Mucosa of stomach (tissue), 1 donor: ENCODE results near the gene DDX5.

ENCODE experiments used
- H3K27me3 ChIP-seq: one replicate; pipeline ENCODE4 v1.7.0; 2013; ENCODE audit warnings: mild to moderate bottlenecking, low read length; ENCODE audit not compliant: control insufficient read depth, insufficient read depth
- H3K36me3 ChIP-seq: one replicate; pipeline ENCODE4 v1.7.0; 2013; ENCODE audit warnings: low read length; ENCODE audit not compliant: control insufficient read depth, insufficient read depth
- H3K4me1 ChIP-seq: one replicate; pipeline ENCODE4 v1.7.0; 2013; ENCODE audit warnings: mild to moderate bottlenecking, low read length; ENCODE audit not compliant: control insufficient read depth, insufficient read depth
- H3K4me3 ChIP-seq: one replicate; pipeline ENCODE4 v1.7.0; 2013; ENCODE audit warnings: low read length
- H3K9ac ChIP-seq: one replicate; pipeline ENCODE4 v1.7.0; 2013; ENCODE audit warnings: mild to moderate bottlenecking, low read length, moderate library complexity
- H3K9me3 ChIP-seq: one replicate; pipeline ENCODE4 v1.7.0; 2013; ENCODE audit warnings: mild to moderate bottlenecking, low read length, moderate library complexity; ENCODE audit not compliant: control insufficient read depth
- donor health status: Pancreatic carcinoma.

The DDX5 gene

GRCh38 chr17:64506576-64507412, 705 bp upstream of the DDX5 start, which contains the start of gene CEP95:
TSS of gene CEP95 (plus strand) at chr17:64506977. CDS start at chr17:64507098, 121 bp downstream.
- Histone ChIP-seq H3K4me3 (peak within 1 kb of the TSS; percentile 90), H3K9me3 (no peaks in the 10 kb centered on the region), H3K27me3 (no peaks in the 10 kb centered on the region), H3K9ac (peak within 1 kb of the TSS; percentile 100), H3K36me3 (peaks cover 12% of the 10 kb centered on the region), H3K4me1 (peaks cover 10% of the 10 kb centered on the region)

- peaks cover 23% of the 10 kb centered on the region for H3K36me3 ChIP-seq
These were observed 519 bp downstream of the DDX5 start for GRCh38 chr17:64505340-64506200.

DNA sequence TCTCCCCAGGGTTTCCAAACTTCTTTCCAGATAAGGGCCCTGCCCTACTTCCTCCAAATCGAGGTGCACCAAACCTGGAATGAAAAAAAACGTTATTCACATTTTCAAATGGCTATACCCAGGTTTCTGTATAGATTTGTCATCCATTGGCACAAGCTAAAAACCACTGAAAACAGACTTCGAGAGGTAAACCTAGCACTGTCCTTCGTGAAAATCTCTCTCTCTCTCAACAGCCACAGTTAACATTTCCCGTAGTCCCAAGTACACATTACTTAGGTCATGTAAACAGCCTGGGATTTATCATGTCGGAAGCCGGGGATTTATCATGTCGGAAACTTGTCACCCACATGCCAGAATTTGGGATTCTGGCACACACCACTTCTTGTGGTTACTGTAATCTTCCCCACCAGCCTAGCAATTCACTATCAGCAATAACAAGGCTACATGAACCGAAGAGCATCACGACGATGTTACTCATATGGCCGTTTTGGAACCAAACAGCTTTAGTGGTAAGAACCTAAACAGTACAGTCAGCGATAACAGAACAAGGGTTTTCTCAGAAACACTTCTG, 1.2 kb downstream of the DDX5 start:
- no peaks in the 10 kb centered on the region for H3K27me3 ChIP-seq
- peaks cover 10% of the 10 kb centered on the region for H3K4me1 ChIP-seq
- H3K9ac ChIP-seq = peak overlapping the region; percentile 100
- H3K9me3 ChIP-seq = no peaks in the 10 kb centered on the region
- peaks cover 30% of the 10 kb centered on the region for H3K36me3 ChIP-seq
- peak overlapping the region; percentile 52 for H3K4me3 ChIP-seq

More at GRCh38 chr17:64505340-64506200, 519 bp downstream of the DDX5 start:
- Histone ChIP-seq H3K9ac (peak overlapping the region; percentile 100), H3K4me1 (peaks cover 10% of the 10 kb centered on the region), H3K4me3 (peak overlapping the region; percentile 90), H3K27me3 (no peaks in the 10 kb centered on the region), H3K9me3 (no peaks in the 10 kb centered on the region)

DNA sequence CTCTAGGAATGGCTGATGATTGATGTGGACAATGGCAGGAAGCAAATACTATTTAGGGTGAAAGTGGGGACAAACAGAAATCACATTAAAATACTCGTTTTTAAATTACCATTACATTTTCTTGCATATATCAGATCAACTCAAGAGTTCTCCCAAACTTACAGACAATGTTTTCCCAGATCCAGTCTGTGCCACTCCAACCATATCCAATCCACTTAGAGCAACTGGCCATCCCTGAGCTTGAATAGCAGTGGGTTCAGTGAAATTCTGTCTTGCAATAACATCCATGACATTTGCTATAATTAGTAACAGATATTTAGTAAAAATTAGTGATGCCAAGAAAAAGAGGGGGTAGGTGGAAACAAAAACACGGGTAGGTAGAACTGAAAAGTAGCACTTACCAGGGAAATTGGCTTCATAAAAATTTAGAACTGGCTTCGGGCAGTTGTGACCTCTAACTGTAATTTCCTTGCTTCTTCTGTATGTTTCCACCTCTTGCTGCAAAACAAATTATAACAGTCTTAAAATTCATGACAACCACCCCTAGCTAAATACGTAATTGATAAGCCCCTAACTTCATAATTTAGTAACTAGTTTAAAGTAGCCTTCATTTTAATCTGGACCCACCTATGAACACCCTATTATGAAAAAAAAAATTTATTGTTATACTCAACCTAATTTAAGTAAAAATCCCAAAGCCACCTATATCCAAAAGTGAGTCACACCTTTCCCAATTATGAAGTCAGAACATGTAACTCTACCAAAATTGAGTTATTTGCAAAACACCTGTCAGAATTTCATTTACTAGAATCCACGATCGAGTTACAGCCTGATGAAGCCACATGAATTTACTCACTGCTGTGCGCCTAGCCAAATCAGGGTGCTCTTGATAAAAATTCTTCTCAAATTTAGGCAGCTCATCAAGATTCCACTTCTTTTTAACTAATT, 2.0 kb downstream of the DDX5 start:
- no peaks in the 10 kb centered on the region for H3K27me3 ChIP-seq
- peaks cover 10% of the 10 kb centered on the region for H3K4me1 ChIP-seq
- peak overlapping the region; percentile 100 for H3K9ac ChIP-seq
- H3K9me3 ChIP-seq = no peaks in the 10 kb centered on the region
- H3K36me3 ChIP-seq = peaks cover 31% of the 10 kb centered on the region
- peak overlapping the region; percentile 52 for H3K4me3 ChIP-seq

DNA sequence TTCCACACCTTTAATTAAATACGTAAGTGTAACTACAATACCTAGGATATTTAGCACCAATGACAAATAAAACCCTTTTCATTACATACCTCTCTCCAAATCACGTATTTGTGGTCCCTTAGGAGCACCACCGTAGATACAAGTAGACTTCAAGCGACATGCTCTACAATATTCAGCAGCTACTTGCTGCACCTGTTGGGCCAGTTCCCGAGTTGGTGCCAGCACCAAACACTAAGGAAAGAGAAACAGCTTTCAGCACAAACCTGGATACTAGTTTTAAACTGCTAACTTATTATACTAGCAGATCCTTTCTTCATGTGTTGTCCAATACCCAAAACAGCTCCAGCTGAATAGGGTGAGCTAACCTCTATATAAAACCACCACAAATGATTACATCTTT, 2.7 kb downstream of the DDX5 start:
- no peak overlapping the region for H3K9ac ChIP-seq
- no peaks in the 10 kb centered on the region for H3K27me3 ChIP-seq
- peaks cover 10% of the 10 kb centered on the region for H3K4me1 ChIP-seq
- H3K9me3 ChIP-seq = no peaks in the 10 kb centered on the region
- H3K4me3 ChIP-seq = no peak overlapping the region
- peaks cover 31% of the 10 kb centered on the region for H3K36me3 ChIP-seq

DNA sequence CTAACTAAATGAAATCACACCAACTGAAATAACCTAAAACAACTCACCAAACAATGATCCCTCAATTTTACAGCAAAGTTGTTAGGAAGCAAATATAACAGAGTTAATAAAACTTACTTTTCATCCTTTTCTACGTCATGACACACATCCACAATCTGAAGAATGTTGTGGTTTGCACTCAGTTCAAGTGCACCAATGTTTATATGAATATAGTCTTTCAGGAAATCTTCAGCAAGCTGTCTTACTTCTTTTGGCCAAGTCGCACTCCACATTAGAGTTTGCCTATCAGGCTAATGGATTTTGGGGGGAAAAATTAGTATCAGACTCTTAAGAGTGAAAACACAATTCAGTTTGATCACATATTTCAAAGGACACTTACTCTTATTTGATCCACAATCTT, 3.3 kb downstream of the DDX5 start:
- Histone ChIP-seq H3K27me3 (no peaks in the 10 kb centered on the region), H3K36me3 (peaks cover 31% of the 10 kb centered on the region), H3K9me3 (no peaks in the 10 kb centered on the region), H3K4me1 (peaks cover 12% of the 10 kb centered on the region), H3K4me3 (no peak overlapping the region), H3K9ac (no peak overlapping the region)

DNA sequence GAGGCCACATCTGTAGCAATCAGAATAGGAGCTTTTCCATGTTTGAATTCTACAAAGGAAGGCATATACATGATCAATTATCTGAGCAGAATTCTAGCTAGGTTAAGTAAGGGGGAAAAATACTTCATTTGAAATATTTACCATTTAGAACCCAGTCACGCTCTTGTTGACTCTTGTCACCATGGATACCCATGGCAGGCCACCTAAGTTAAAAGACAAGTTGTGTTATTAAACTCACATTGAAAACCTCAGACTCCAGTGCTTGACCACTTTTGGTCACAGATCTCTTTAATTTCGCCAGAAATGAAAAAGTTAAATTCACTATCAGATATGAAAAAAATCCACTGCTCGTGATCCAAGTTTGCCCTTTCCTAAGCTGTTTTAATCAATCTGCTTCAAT, 4.1 kb downstream of the DDX5 start:
- Histone ChIP-seq H3K4me3 (no peak overlapping the region), H3K36me3 (peaks cover 31% of the 10 kb centered on the region), H3K27me3 (no peaks in the 10 kb centered on the region), H3K9me3 (no peaks in the 10 kb centered on the region), H3K4me1 (peaks cover 18% of the 10 kb centered on the region), H3K9ac (no peak overlapping the region)

- H3K9ac ChIP-seq = no peak overlapping the region
- H3K36me3 ChIP-seq = peaks cover 31% of the 10 kb centered on the region
- no peaks in the 10 kb centered on the region for H3K9me3 ChIP-seq
- H3K4me3 ChIP-seq = no peak overlapping the region
- peaks cover 19% of the 10 kb centered on the region for H3K4me1 ChIP-seq
- no peaks in the 10 kb centered on the region for H3K27me3 ChIP-seq
These were observed 5.0 kb downstream of the DDX5 start for GRCh38 chr17:64500862-64501765.

- H3K4me1 ChIP-seq = peaks cover 22% of the 10 kb centered on the region
These were observed 5.6 kb downstream of the DDX5 start for GRCh38 chr17:64500487-64500859.

DNA sequence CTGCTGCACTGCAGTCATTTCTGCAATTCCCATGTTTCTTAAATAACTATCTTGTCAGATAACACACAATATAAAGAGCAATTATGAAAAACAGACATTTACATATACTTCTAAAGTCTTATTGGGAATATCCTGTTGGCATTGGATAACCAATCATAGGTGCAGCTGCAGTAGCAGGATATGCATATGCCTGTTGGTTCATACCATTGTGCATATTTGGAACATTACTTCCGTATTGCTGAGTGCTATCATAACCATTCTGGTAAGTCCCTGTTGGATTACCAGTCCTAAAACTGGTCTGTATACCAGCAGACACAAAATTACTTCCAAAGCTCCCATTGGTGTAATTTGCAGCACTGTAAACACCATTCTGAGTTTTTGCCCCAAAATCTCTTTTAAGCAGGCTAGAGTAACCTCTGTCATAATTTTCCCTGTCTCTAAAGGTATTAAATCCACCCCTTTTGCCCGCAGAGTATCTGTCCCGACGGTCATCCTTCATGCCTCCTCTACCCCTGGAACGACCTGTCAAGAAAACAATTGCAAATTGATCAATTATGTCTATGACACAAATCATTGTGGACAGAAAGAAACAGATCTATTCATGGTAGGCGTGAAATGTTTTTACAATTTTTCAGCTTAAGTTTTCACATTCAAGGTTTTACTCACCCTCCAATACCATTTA, 6.1 kb downstream of the DDX5 start:
- H3K4me3 ChIP-seq = no peak overlapping the region
- H3K4me1 ChIP-seq = peaks cover 22% of the 10 kb centered on the region
- no peaks in the 10 kb centered on the region for H3K9me3 ChIP-seq
- peaks cover 31% of the 10 kb centered on the region for H3K36me3 ChIP-seq
- H3K27me3 ChIP-seq = no peaks in the 10 kb centered on the region
- no peak overlapping the region for H3K9ac ChIP-seq

More at GRCh38 chr17:64500487-64500859, 5.6 kb downstream of the DDX5 start:
- H3K27me3 ChIP-seq = no peaks in the 10 kb centered on the region
- no peak overlapping the region for H3K4me3 ChIP-seq
- H3K9me3 ChIP-seq = no peaks in the 10 kb centered on the region
- peaks cover 31% of the 10 kb centered on the region for H3K36me3 ChIP-seq
- H3K9ac ChIP-seq = no peak overlapping the region
